Prostate gland (tissue), 2 donors: ENCODE results near the gene PRDX5. TPM values are rescaled to one million over a fixed set of nuclear protein-coding genes. Genes with fewer than 3 reads are reported as not detected.

Experiments used
- DNase-seq: peaks from one replicate; pipeline ENCODE4 v3.0.0-alpha.2; 2019; ENCODE audit warnings: low spot score
- H3K27ac ChIP-seq, 2 donors: fragments of 200-600 bp; sonication (generic); 2 replicates each; pipeline ENCODE4 v1.5.1; 2017 to 2019
- H3K27me3 ChIP-seq: fragments of 200-600 bp; sonication (generic); replicated peaks from 2 replicates; pipeline ENCODE4 v1.5.1; 2019; ENCODE audit not compliant: insufficient read depth
- H3K36me3 ChIP-seq, 2 donors: fragments of 200-600 bp; sonication (generic); 1 replicate in 1 of 2; 2 replicates in 1 of 2; pipeline versions ENCODE4 v1.5.1 to v1.8.1; 2017 to 2019
- H3K4me1 ChIP-seq: fragments of 200-600 bp; sonication (generic); replicated peaks from 2 replicates; pipeline ENCODE4 v1.5.1; 2019
- H3K4me3 ChIP-seq, 2 donors: fragments of 200-600 bp; sonication (generic); 2 replicates each; pipeline ENCODE4 v1.5.1; 2017 to 2019
- H3K9me3 ChIP-seq: fragments of 200-600 bp; sonication (generic); 2 replicates; pipeline ENCODE4 v1.5.1; 2017
- POLR2A ChIP-seq: fragments of 450-650 bp; IDR thresholded peaks from one replicate; pipeline ENCODE4 v1.6.1; 2016; ENCODE audit warnings: antibody characterized with exemption, mild to moderate bottlenecking
- POLR2AphosphoS5 ChIP-seq: sonication (generic); formaldehyde crosslinking; IDR thresholded peaks from one replicate; pipeline ENCODE4 v1.6.1; 2017; ENCODE audit warnings: antibody characterized with exemption
- whole genome bisulfite sequencing: methylation state at CpG from one replicate; pipeline ENCODE4 v1.1.5; 2018; 5-methylcytosine and 5-hydroxymethylcytosine counted together
- intact Hi-C: fragments of 100-400 bp; cut with DNase I; formaldehyde crosslinking; loops from one replicate; pipeline ENCODE4 v1.14.2; 2022
- total RNA-seq, 2 donors: library from RNA; depleted of rRNA; stranded (reverse); fragments of >200 nt; gene quantifications; one replicate each; pipeline ENCODE4 v1.1.0, GENCODE V29; 2016
- TF ChIP-seq, protein P1 (sequence below), 4 experiments: fragments of 200-600 bp in 2 of 4; fragments of 450-650 bp in 2 of 4; sonication (generic) in 2 of 4; IDR thresholded peaks; 1 replicate in 3 of 4; 2 replicates in 1 of 4; pipeline ENCODE4 v1.5.1; 2016 to 2019; ENCODE audit warnings: antibody characterized with exemption in 4 of 4, mild to moderate bottlenecking in 2 of 4, moderate library complexity in 2 of 4

Gene PRDX5
- total RNA-seq, 2 donors from 2014 or later: 224 to 303 TPM

GRCh38 chr11:64286801-64287159 is 31.1 kb upstream of the PRDX5 start:
- Histone ChIP-seq H3K36me3 (no peaks in the 10 kb centered on the region), H3K9me3 (no peaks in the 10 kb centered on the region), H3K4me3 (no peak overlapping the region), H3K4me1 (peaks cover 7% of the 10 kb centered on the region), H3K27ac (no peak overlapping the region), H3K27me3 (no peaks in the 10 kb centered on the region)
- DNase-seq: no peak
- TF ChIP-seq POLR2AphosphoS5 (no peak), POLR2A (no peak)
- TF ChIP-seq, protein P1, sequence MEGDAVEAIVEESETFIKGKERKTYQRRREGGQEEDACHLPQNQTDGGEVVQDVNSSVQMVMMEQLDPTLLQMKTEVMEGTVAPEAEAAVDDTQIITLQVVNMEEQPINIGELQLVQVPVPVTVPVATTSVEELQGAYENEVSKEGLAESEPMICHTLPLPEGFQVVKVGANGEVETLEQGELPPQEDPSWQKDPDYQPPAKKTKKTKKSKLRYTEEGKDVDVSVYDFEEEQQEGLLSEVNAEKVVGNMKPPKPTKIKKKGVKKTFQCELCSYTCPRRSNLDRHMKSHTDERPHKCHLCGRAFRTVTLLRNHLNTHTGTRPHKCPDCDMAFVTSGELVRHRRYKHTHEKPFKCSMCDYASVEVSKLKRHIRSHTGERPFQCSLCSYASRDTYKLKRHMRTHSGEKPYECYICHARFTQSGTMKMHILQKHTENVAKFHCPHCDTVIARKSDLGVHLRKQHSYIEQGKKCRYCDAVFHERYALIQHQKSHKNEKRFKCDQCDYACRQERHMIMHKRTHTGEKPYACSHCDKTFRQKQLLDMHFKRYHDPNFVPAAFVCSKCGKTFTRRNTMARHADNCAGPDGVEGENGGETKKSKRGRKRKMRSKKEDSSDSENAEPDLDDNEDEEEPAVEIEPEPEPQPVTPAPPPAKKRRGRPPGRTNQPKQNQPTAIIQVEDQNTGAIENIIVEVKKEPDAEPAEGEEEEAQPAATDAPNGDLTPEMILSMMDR (IDR thresholded peaks at IDR 0.05): no peak
- 83% methylated on average over 9 of the region's 9 CpGs for WGBS
- intact Hi-C loops: no loop called here

DNA sequence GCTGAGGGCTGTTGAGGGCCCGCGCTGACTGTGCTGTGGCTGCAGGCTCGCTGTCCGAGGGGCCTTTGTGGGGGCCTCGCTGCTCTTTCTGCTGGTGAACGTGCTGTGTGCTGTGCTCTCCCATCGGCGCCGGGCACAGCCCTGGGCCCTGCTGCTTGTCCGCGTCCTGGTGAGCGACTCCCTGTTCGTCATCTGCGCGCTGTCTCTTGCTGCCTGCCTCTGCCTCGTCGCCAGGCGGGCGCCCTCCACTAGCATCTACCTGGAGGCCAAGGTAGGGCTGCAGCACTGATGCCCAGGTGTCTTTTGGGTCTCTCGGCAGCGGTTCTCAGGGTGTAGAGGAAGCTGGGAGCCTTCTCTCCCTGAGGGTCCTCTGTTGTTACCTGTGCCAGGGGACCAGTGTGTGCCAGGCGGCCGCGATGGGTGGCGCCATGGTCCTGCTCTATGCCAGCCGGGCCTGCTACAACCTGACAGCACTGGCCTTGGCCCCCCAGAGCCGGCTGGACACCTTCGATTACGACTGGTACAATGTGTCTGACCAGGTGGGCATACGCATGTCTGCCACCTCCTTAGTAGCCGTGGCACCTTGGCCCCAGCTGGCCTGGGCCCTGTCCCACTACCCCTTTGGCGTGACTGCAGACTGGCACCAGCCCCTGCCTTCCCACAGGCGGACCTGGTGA is 30.1 kb upstream of the PRDX5 start:
- peaks cover 10% of the 10 kb centered on the region for H3K4me1 ChIP-seq
- 94% methylated on average over 29 of the region's 33 CpGs for WGBS
- intact Hi-C loops: no loop called here
- peaks cover 5% of the 10 kb centered on the region for H3K27me3 ChIP-seq
- no peak overlapping the region for H3K27ac ChIP-seq
- TF ChIP-seq, protein P1 (IDR thresholded peaks at IDR 0.05): no peak
- TF ChIP-seq POLR2AphosphoS5 (no peak), POLR2A (no peak)
- no peak overlapping the region for H3K4me3 ChIP-seq
- DNase-seq: no peak
- H3K36me3 ChIP-seq: no peaks in the 10 kb centered on the region
- no peaks in the 10 kb centered on the region for H3K9me3 ChIP-seq

- peaks cover 5% of the 10 kb centered on the region for H3K27me3 ChIP-seq
- DNase-seq: no peak
- TF ChIP-seq POLR2A (no peak), POLR2AphosphoS5 (no peak)
- TF ChIP-seq, protein P1 (IDR thresholded peaks at IDR 0.05): no peak
- H3K4me3 ChIP-seq: no peak overlapping the region
- H3K9me3 ChIP-seq: no peaks in the 10 kb centered on the region
- H3K36me3 ChIP-seq: no peaks in the 10 kb centered on the region
- no peak overlapping the region for H3K27ac ChIP-seq
- WGBS: 89% methylated on average over 9 of the region's 9 CpGs
- H3K4me1 ChIP-seq: peaks cover 6% of the 10 kb centered on the region
- intact Hi-C loops: no loop called here
These were observed 29.6 kb upstream of the PRDX5 start for GRCh38 chr11:64288353-64288750.

GRCh38 chr11:64289002-64289564 is 28.8 kb upstream of the PRDX5 start:
- 91% methylated on average over 13 of the region's 13 CpGs for WGBS
- H3K9me3 ChIP-seq: no peaks in the 10 kb centered on the region
- TF ChIP-seq, protein P1 (IDR thresholded peaks at IDR 0.05): no peak
- no peak for TF ChIP-seq POLR2AphosphoS5
- no peak for TF ChIP-seq POLR2A
- H3K4me1 ChIP-seq: peaks cover 6% of the 10 kb centered on the region
- no peak overlapping the region for H3K4me3 ChIP-seq
- no peak overlapping the region for H3K27ac ChIP-seq
- no peak for DNase-seq
- peaks cover 5% of the 10 kb centered on the region for H3K27me3 ChIP-seq
- intact Hi-C loops: no loop called here
- no peaks in the 10 kb centered on the region for H3K36me3 ChIP-seq
